Breast epithelium (tissue), 3 donors: ENCODE data around the gene ENDOV.

ENCODE experiments used
- POLR2A ChIP-seq: fragments of 450-650 bp; IDR thresholded peaks from one replicate; pipeline ENCODE4 v1.6.1; 2016; ENCODE audit warnings: antibody characterized with exemption, mild to moderate bottlenecking, moderate library complexity
- POLR2AphosphoS5 ChIP-seq, 3 donors: sonication (generic); formaldehyde crosslinking; IDR thresholded peaks; one replicate each; pipeline ENCODE4 v1.6.1; 2017; ENCODE audit warnings: antibody characterized with exemption in 3 of 3
- TF ChIP-seq, protein P1 (sequence below), 3 donors: fragments of 450-650 bp; IDR thresholded peaks; one replicate each; pipeline ENCODE4 v1.5.1; 2016 to 2017; ENCODE audit warnings: antibody characterized with exemption in 3 of 3, mild to moderate bottlenecking in 3 of 3, moderate library complexity in 3 of 3

DNA sequence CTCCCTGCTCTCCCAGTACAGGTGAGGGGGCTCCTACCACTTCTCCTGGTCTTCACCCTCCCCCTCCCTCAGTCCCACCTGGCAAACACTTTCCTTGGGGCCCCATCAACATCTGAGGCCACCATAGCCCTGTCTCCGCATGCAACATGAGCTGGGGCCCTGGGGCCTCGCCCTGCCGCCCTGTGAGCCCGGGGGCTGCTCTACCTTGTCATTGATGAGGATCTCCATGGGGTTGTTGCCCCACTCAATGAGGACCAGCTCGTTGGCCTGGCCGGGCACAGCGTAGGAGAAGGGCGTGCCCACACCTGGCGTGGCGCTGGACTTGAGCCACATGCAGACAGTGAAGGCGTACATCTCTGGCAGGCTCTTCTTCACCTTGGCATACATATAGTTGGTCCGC lies 58.0 kb downstream of the ENDOV start:
- TF ChIP-seq, protein P1, sequence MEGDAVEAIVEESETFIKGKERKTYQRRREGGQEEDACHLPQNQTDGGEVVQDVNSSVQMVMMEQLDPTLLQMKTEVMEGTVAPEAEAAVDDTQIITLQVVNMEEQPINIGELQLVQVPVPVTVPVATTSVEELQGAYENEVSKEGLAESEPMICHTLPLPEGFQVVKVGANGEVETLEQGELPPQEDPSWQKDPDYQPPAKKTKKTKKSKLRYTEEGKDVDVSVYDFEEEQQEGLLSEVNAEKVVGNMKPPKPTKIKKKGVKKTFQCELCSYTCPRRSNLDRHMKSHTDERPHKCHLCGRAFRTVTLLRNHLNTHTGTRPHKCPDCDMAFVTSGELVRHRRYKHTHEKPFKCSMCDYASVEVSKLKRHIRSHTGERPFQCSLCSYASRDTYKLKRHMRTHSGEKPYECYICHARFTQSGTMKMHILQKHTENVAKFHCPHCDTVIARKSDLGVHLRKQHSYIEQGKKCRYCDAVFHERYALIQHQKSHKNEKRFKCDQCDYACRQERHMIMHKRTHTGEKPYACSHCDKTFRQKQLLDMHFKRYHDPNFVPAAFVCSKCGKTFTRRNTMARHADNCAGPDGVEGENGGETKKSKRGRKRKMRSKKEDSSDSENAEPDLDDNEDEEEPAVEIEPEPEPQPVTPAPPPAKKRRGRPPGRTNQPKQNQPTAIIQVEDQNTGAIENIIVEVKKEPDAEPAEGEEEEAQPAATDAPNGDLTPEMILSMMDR (IDR thresholded peaks at IDR 0.05) = no peak
- TF ChIP-seq POLR2AphosphoS5 (IDR thresholded peaks at IDR 0.05) (no peak), POLR2A (no peak)
